ENCODE data around the gene PAGE4. TPM values are rescaled to one million over a fixed set of nuclear protein-coding genes. Genes with fewer than 3 reads are reported as not detected.

Gene PAGE4
- total and polyA plus RNA-seq, 2 of the 13 experiments (the other 11 are each of a cell fraction or from before 2014, with no cell fraction given): 1.1 TPM; not detected in 1

DNA sequence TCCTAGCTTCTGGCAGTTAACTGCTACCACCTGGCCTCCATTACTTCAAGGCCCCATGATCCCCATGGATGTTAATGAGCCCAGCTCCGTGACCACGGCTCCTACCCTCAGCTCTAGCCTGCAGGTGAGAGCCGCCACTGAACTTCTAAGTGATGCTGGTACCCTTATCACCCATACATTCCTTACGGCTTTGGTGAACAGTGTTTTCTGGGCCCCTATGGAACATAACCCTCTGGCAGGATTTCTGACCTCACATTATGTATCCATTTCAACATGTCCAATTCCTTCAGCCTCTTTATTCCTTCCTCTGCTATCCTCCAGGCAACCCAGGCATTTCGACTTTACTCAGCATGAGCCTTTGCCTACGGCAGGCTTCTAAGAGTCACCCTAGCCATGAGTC lies 24.6 kb downstream of the PAGE4 start:
- Histone ChIP-seq H3K9me3 (ENCODE audit: low read length) (no peaks in the 10 kb centered on the region), H2AFZ (ENCODE audit: low read length) (no peak overlapping the region), H3K4me3 (replicated peaks in 1 of 3; ENCODE audit: insufficient read depth in 1 of 3, low read depth in 2 of 3, low read length in 3 of 3) (no peak overlapping the region), H3K79me2 (ENCODE audit: insufficient read depth, low read length) (no peaks in the 10 kb centered on the region), H3K36me3 (replicated peaks in 1 of 2; ENCODE audit: control insufficient read depth in 1 of 2, insufficient read depth in 2 of 2, low read length in 2 of 2) (no peaks in the 10 kb centered on the region), H3K27me3 (ENCODE audit: control insufficient read depth in 1 of 2, insufficient read depth in 2 of 2, low read length in 2 of 2) (no peaks in the 10 kb centered on the region), H4K20me1 (ENCODE audit: insufficient read depth, low read length) (no peaks in the 10 kb centered on the region), H3K9ac (ENCODE audit: insufficient read depth, low read depth, low read length) (no peak overlapping the region), H3K4me1 (ENCODE audit: insufficient read depth, low read length) (peaks cover 31% of the 10 kb centered on the region), H3K4me2 (ENCODE audit: low read depth, low read length) (no peak overlapping the region), H3K27ac (ENCODE audit: extremely low read length, insufficient read depth, low read length) (no peak overlapping the region)
- BruUV-seq (replicated peaks): no TSS peak
- 87% methylated on average over 5 of the region's 6 CpGs for WGBS (ENCODE audit: low lambda C conversion rate)
- intact Hi-C loops (cut with micrococcal nuclease; ENCODE audit: unreplicated experiment) (no loop called here), in situ Hi-C loops (cut with HindIII; ENCODE audit: extremely low pct_ligation_motif_present, low pct_unique_long_range_greater_than_20kb) (no loop called here)
- FAIRE-seq (no peak), ATAC-seq (no peak), DNase-seq (ENCODE audit: low spot score) (no peak)
- ChIA-PET POLR2A (no interaction called here), CTCF (ENCODE audit: low intra/inter-chr PET ratio, low total read pairs) (no interaction called here)
- no peak for TF ChIP-seq ZNF552 (CRISPR knock-in tag; IDR thresholded peaks at IDR 0.05; ENCODE audit: borderline replicate concordance)
- no peak for TF ChIP-seq SETDB1 (CRISPR knock-in tag; IDR thresholded peaks at IDR 0.05; ENCODE audit: borderline replicate concordance)
- no peak for TF ChIP-seq SRSF9 (IDR thresholded peaks at IDR 0.05; ENCODE audit: borderline replicate concordance, insufficient read depth, low read depth, low read length, poor library complexity, severe bottlenecking)
- no peak for TF ChIP-seq ZNF263 (CRISPR knock-in tag; IDR thresholded peaks at IDR 0.05)
- no peak for TF ChIP-seq JARID2 (CRISPR knock-in tag; IDR thresholded peaks at IDR 0.05; ENCODE audit: insufficient replicate concordance)
- TF ChIP-seq NCOR1 (IDR thresholded peaks at IDR 0.05; ENCODE audit: borderline replicate concordance, low read length): no peak
- TF ChIP-seq ZNF572 (CRISPR knock-in tag; IDR thresholded peaks at IDR 0.05): no peak
- no peak for TF ChIP-seq SALL2 (CRISPR knock-in tag; IDR thresholded peaks at IDR 0.05)
- TF ChIP-seq ZNF841 (CRISPR knock-in tag; IDR thresholded peaks at IDR 0.05; ENCODE audit: borderline replicate concordance): no peak

DNA sequence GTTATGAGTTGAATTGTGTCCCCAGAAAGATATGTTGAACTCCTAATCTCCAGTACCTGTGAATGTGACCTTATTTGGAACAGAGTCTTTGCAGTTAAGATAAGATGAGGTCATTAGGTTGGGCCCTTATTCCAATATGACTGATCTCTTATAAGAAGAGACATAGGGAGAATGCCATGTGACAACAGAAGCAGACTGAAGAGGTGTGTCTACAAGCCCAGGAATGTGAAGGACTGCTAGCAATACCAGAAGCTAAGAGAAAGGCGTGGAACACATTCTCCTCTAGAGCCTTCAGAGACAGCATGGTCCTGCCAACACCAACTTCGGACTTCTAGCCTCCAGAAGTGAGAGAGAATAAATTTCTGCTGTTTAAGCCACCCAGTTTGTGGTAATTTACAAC lies 27.7 kb downstream of the PAGE4 start:
- POLR2A ChIA-PET: interaction anchor here (0.9 kb wide), 1 partner anchor 22 kb away, joined by 3 read pairs; no protein-coding TSS in a partner anchor
- ATAC-seq: no peak
- FAIRE-seq: no peak

More for the DNA sequence above, 27.7 kb downstream of the PAGE4 start:
- CTCF ChIA-PET (ENCODE audit: low intra/inter-chr PET ratio, low total read pairs): no interaction called here
- in situ Hi-C loops (cut with HindIII; ENCODE audit: extremely low pct_ligation_motif_present, low pct_unique_long_range_greater_than_20kb): no loop called here
- H3K9me3 ChIP-seq (ENCODE audit: low read length): no peaks in the 10 kb centered on the region
- 93% methylated on average over 2 of the region's 2 CpGs for WGBS (ENCODE audit: low lambda C conversion rate)
- no peak overlapping the region for H3K9ac ChIP-seq (ENCODE audit: insufficient read depth, low read depth, low read length)
- intact Hi-C loops (cut with micrococcal nuclease; ENCODE audit: unreplicated experiment): no loop called here
- H3K36me3 ChIP-seq (replicated peaks in 1 of 2; ENCODE audit: control insufficient read depth in 1 of 2, insufficient read depth in 2 of 2, low read length in 2 of 2): no peaks in the 10 kb centered on the region
- H3K79me2 ChIP-seq (ENCODE audit: insufficient read depth, low read length): no peaks in the 10 kb centered on the region
- no peak overlapping the region for H3K27ac ChIP-seq (ENCODE audit: extremely low read length, insufficient read depth, low read length)
- no peaks in the 10 kb centered on the region for H3K27me3 ChIP-seq (ENCODE audit: control insufficient read depth in 1 of 2, insufficient read depth in 2 of 2, low read length in 2 of 2)
- no peak overlapping the region for H3K4me2 ChIP-seq (ENCODE audit: low read depth, low read length)
- TF ChIP-seq ZEB1 (IDR thresholded peaks at IDR 0.05; ENCODE audit: insufficient replicate concordance, low read depth) (no peak), ZNF781 (CRISPR knock-in tag; IDR thresholded peaks at IDR 0.05; ENCODE audit: borderline replicate concordance, not compliant biosample characterization) (no peak), ATF7-NPFF (CRISPR knock-in tag; IDR thresholded peaks at IDR 0.05; ENCODE audit: low read depth) (no peak), MAFF (IDR thresholded peaks at IDR 0.05; ENCODE audit: low read depth, low read length) (no peak), U2AF2 (IDR thresholded peaks at IDR 0.05; ENCODE audit: low read depth, low read length) (no peak)
- no peaks in the 10 kb centered on the region for H4K20me1 ChIP-seq (ENCODE audit: insufficient read depth, low read length)
- no peak overlapping the region for H3K4me3 ChIP-seq (replicated peaks in 1 of 3; ENCODE audit: insufficient read depth in 1 of 3, low read depth in 2 of 3, low read length in 3 of 3)
- DNase-seq (ENCODE audit: low spot score): no peak
- H3K4me1 ChIP-seq (ENCODE audit: insufficient read depth, low read length): peaks cover 63% of the 10 kb centered on the region
- H2AFZ ChIP-seq (ENCODE audit: low read length): no peak overlapping the region
- no TSS peak for BruUV-seq (replicated peaks)
